ENCODE results near the gene TYMS. TPM values are rescaled to one million over a fixed set of nuclear protein-coding genes. Genes with fewer than 3 reads are reported as not detected.

TYMS gene
- total and polyA plus RNA-seq, 3 donors from 2014 or later, result 22.7 to 136 (median 24.4) TPM

DNA sequence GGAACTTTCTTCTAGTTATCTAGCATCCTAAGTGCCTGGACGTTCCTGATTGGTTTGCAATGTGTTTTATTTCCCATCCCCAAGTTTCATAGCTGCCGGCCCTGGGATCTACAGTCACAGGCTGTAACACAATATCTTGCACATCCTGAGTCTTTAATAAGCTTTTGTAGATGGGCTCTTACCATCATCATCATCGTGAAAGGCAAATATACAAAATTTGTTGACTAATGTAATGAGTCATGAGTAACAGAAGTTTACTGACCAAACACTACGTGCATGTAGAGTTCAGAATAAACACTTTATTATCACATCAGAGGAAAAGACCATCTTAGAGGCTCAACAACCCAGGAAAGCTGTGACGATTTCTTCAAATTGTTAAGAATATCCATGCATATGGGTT is 8.1 kb upstream of the TYMS start:
- intact Hi-C loops (cut with DNase I; ENCODE audit: low total_unique reads), result no loop called here

DNA sequence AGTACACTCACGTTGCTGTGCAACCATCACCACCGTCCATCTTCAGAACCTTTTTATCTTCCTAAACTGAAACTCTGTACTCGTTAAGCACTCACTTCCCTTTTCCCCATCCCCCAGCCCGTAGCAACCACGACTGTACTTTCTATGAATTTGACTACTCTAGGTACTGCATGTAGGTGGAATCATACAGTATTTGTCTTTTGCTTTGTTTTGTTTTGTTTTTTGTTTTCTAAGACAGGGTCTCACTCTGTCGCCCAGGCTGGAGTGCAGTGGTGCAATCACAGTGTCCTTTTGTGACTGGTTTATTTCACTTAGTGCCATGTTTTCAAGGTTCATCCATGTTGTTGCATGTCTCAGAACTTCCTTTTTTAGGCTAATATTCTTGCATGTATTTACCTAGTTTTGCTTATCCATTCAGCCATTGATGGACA is 7.0 kb upstream of the TYMS start:
- intact Hi-C loops (cut with DNase I; ENCODE audit: low total_unique reads), result no loop called here
- no peak for TF ChIP-seq POLR2A (IDR thresholded peaks at IDR 0.05)
- TF ChIP-seq, protein P1, sequence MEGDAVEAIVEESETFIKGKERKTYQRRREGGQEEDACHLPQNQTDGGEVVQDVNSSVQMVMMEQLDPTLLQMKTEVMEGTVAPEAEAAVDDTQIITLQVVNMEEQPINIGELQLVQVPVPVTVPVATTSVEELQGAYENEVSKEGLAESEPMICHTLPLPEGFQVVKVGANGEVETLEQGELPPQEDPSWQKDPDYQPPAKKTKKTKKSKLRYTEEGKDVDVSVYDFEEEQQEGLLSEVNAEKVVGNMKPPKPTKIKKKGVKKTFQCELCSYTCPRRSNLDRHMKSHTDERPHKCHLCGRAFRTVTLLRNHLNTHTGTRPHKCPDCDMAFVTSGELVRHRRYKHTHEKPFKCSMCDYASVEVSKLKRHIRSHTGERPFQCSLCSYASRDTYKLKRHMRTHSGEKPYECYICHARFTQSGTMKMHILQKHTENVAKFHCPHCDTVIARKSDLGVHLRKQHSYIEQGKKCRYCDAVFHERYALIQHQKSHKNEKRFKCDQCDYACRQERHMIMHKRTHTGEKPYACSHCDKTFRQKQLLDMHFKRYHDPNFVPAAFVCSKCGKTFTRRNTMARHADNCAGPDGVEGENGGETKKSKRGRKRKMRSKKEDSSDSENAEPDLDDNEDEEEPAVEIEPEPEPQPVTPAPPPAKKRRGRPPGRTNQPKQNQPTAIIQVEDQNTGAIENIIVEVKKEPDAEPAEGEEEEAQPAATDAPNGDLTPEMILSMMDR (IDR thresholded peaks at IDR 0.05), result no peak
- Histone ChIP-seq H3K36me3 (ENCODE audit: low read depth, missing control alignments) (no peaks in the 10 kb centered on the region), H3K27me3 (no peaks in the 10 kb centered on the region), H3K9me3 (no peaks in the 10 kb centered on the region), H3K27ac (no peak overlapping the region), H3K4me1 (no peaks in the 10 kb centered on the region), H3K4me3 (no peak overlapping the region)
- DNase-seq, result no peak
- WGBS, 2 donors, result 69 to 72% methylated on average over 6 of the region's 6 CpGs

More for the DNA sequence above, 8.1 kb upstream of the TYMS start:
- H3K27ac ChIP-seq, result no peak overlapping the region
- no peak overlapping the region for H3K4me3 ChIP-seq
- H3K9me3 ChIP-seq, result no peaks in the 10 kb centered on the region
- no peaks in the 10 kb centered on the region for H3K4me1 ChIP-seq
- H3K36me3 ChIP-seq (ENCODE audit: low read depth, missing control alignments), result no peaks in the 10 kb centered on the region
- DNase-seq, result no peak
- 88 to 89% methylated on average over 5 of the region's 5 CpGs for WGBS, 2 donors
- no peak for TF ChIP-seq POLR2A (IDR thresholded peaks at IDR 0.05)
- TF ChIP-seq, protein P1 (IDR thresholded peaks at IDR 0.05), result no peak
- H3K27me3 ChIP-seq, result no peaks in the 10 kb centered on the region

DNA sequence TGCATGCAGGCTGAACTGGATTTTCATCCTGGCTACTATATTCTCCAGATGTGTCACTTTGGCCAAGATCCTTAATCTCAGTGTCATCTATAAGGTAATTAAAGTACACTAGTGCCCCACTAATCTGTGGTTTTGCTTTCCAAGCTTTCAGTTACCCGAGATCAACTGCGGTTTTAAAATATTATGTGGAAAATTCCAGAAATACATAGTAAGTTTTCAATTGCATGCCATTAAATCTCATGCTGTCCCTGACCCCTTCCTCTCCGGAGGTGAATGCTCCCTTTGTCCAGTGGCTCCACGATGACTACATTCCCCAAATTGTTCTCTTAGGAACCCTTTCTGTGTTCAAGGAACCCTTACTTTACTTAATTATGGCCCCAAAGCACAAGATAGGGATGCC is 5.3 kb upstream of the TYMS start:
- no peak for TF ChIP-seq POLR2A (IDR thresholded peaks at IDR 0.05)
- 74 to 78% methylated on average over 4 of the region's 4 CpGs for WGBS, 2 donors
- no peaks in the 10 kb centered on the region for H3K27me3 ChIP-seq
- H3K36me3 ChIP-seq (ENCODE audit: low read depth, missing control alignments), result no peaks in the 10 kb centered on the region
- no peak overlapping the region for H3K4me3 ChIP-seq
- intact Hi-C loops (cut with DNase I; ENCODE audit: low total_unique reads), result no loop called here
- no peaks in the 10 kb centered on the region for H3K9me3 ChIP-seq
- no peak for DNase-seq
- H3K4me1 ChIP-seq, result no peaks in the 10 kb centered on the region
- no peak overlapping the region for H3K27ac ChIP-seq

DNA sequence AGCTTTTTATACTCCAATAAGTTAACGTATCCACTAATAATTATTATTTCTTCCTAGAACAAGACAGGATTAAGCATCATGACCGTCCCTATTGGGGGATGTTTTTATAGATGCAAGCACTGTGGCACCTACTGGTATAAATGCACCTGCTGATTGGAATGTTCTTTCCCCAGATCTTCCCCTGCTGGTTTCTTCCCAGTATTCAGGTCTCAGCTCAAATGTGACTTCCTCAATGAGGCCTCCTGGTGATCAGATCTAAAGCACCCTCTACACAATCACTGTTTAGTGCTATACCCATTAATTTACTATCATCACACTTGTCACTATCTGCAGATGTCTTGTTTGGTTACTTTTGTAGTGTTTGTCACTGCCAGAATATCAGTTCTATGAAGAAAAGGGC is 3.9 kb upstream of the TYMS start:
- H3K36me3 ChIP-seq (ENCODE audit: low read depth, missing control alignments), result no peaks in the 10 kb centered on the region
- intact Hi-C loops (cut with DNase I; ENCODE audit: low total_unique reads), result no loop called here
- TF ChIP-seq, protein P1 (IDR thresholded peaks at IDR 0.05), result no peak
- no peak for TF ChIP-seq POLR2A (IDR thresholded peaks at IDR 0.05)
- DNase-seq, result no peak
- no peaks in the 10 kb centered on the region for H3K27me3 ChIP-seq
- H3K4me3 ChIP-seq, result no peak overlapping the region
- H3K27ac ChIP-seq, result no peak overlapping the region
- WGBS, 2 donors, result 89 to 94% methylated on average over 2 of the region's 2 CpGs
- no peaks in the 10 kb centered on the region for H3K4me1 ChIP-seq
- H3K9me3 ChIP-seq, result no peaks in the 10 kb centered on the region

DNA sequence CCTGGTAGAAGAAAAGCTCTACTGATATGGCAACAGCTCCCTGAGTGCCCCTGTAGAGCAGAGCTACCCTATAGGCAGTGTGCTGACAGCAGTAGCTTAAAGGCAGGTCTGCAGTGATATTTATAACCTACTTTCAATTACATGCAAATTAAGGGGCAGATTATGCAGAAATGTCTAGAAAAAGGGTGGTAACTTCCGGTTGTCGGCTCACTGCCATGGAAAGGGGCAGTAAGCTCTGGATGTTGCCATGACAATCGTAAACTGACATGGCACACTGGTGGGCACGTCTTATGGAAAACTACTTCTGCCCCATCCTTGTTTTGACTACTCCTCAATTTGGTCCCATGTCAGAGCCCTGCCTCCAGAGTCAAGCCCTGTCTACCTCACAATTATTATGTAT is 2.9 kb upstream of the TYMS start:
- DNase-seq, result no peak
- Histone ChIP-seq H3K27ac (no peak overlapping the region), H3K4me3 (no peak overlapping the region), H3K36me3 (ENCODE audit: low read depth, missing control alignments) (no peaks in the 10 kb centered on the region), H3K4me1 (no peaks in the 10 kb centered on the region), H3K9me3 (no peaks in the 10 kb centered on the region), H3K27me3 (no peaks in the 10 kb centered on the region)
- WGBS, 2 donors, result 84 to 93% methylated on average over 4 of the region's 4 CpGs
- intact Hi-C loops (cut with DNase I; ENCODE audit: low total_unique reads), result no loop called here
- no peak for TF ChIP-seq POLR2A (IDR thresholded peaks at IDR 0.05)
- TF ChIP-seq, protein P1 (IDR thresholded peaks at IDR 0.05), result no peak
